ENCODE results near the gene DAB2.

Gene DAB2

DNA sequence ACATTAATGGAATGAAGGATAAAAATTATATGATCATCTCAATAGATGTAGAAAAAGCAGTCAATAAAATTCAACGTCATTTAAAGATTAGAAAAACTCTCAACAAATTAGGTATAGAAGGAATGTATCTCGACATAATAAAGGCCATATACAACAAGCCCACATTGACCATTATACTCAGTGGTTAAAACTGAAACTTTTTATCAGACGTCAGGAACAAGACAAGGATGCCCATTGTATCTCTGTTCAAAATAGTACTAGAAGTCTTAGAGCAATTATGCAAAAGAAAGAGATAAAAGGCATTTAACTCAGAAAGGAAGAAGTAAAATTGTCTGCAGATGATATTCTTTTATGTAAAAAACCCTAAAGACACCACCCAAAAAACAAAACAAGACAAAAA, 101.2 kb downstream of the DAB2 start:
- H3K4me2 ChIP-seq (ENCODE audit: low read length): no peak overlapping the region
- no peaks in the 10 kb centered on the region for H3K27me3 ChIP-seq (ENCODE audit: control insufficient read depth, low read length)
- H3K9me3 ChIP-seq (ENCODE audit: control insufficient read depth, insufficient read depth, low read length): no peaks in the 10 kb centered on the region
- no peaks in the 10 kb centered on the region for H3K79me2 ChIP-seq (ENCODE audit: control insufficient read depth, low read length)
- no peaks in the 10 kb centered on the region for H3K4me1 ChIP-seq (ENCODE audit: control insufficient read depth, low read length)
- no peak overlapping the region for H3K4me3 ChIP-seq (ENCODE audit: low read length)
- no peaks in the 10 kb centered on the region for H3K9me2 ChIP-seq (replicated peaks; ENCODE audit: control insufficient read depth, low read length)
- no peak overlapping the region for H3K27ac ChIP-seq (ENCODE audit: low read depth, low read length)
- H3K36me3 ChIP-seq (ENCODE audit: control insufficient read depth, low read length): no peaks in the 10 kb centered on the region
- no peaks in the 10 kb centered on the region for H3F3A ChIP-seq (ENCODE audit: control insufficient read depth, insufficient read depth)
- H4K20me1 ChIP-seq (ENCODE audit: control insufficient read depth, insufficient read depth, low read depth, low read length): no peaks in the 10 kb centered on the region
- TF ChIP-seq, protein P1, sequence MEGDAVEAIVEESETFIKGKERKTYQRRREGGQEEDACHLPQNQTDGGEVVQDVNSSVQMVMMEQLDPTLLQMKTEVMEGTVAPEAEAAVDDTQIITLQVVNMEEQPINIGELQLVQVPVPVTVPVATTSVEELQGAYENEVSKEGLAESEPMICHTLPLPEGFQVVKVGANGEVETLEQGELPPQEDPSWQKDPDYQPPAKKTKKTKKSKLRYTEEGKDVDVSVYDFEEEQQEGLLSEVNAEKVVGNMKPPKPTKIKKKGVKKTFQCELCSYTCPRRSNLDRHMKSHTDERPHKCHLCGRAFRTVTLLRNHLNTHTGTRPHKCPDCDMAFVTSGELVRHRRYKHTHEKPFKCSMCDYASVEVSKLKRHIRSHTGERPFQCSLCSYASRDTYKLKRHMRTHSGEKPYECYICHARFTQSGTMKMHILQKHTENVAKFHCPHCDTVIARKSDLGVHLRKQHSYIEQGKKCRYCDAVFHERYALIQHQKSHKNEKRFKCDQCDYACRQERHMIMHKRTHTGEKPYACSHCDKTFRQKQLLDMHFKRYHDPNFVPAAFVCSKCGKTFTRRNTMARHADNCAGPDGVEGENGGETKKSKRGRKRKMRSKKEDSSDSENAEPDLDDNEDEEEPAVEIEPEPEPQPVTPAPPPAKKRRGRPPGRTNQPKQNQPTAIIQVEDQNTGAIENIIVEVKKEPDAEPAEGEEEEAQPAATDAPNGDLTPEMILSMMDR (IDR thresholded peaks at IDR 0.05; ENCODE audit: low read depth, low read length, poor library complexity, severe bottlenecking): no peak
- TF ChIP-seq EZH2phosphoT487 (IDR thresholded peaks at IDR 0.05; ENCODE audit: borderline replicate concordance, low read length): no peak
